Ishikawa (cell line): ENCODE data around the gene KIAA1217.

Source experiments
- CEBPB ChIP-seq: IDR thresholded peaks from 2 replicates; pipeline ENCODE4 v1.6.1; 2012
- CREB1 ChIP-seq: IDR thresholded peaks from 2 replicates; pipeline ENCODE4 v1.6.1; 2012; ENCODE audit warnings: low read depth
- EGR1 ChIP-seq: IDR thresholded peaks from 2 replicates; pipeline ENCODE4 v1.6.1; 2012
- EP300 ChIP-seq: IDR thresholded peaks from 2 replicates; pipeline ENCODE4 v1.6.1; 2012; ENCODE audit warnings: borderline replicate concordance
- FOXM1 ChIP-seq: IDR thresholded peaks from 2 replicates; pipeline ENCODE4 v1.6.1; 2012; ENCODE audit warnings: low read depth, borderline replicate concordance
- MAX ChIP-seq: IDR thresholded peaks from 2 replicates; pipeline ENCODE4 v1.6.1; 2012
- NFIC ChIP-seq: IDR thresholded peaks from 2 replicates; pipeline ENCODE4 v1.6.1; 2012
- RAD21 ChIP-seq: IDR thresholded peaks from 2 replicates; pipeline ENCODE4 v1.6.1; 2012; ENCODE audit warnings: low read depth
- REST ChIP-seq: IDR thresholded peaks from 2 replicates; pipeline ENCODE4 v1.6.1; 2012; ENCODE audit warnings: low read depth, mild to moderate bottlenecking
- TAF1 ChIP-seq: IDR thresholded peaks from 2 replicates; pipeline ENCODE4 v1.6.1; 2012; ENCODE audit warnings: low read depth, mild to moderate bottlenecking
- TCF12 ChIP-seq: IDR thresholded peaks from 2 replicates; pipeline ENCODE4 v1.6.1; 2012; ENCODE audit warnings: low read depth
- TEAD4 ChIP-seq: IDR thresholded peaks from 2 replicates; pipeline ENCODE4 v1.6.1; 2012
- USF1 ChIP-seq: IDR thresholded peaks from 2 replicates; pipeline ENCODE4 v1.6.1; 2012
- YY1 ChIP-seq: IDR thresholded peaks from 2 replicates; pipeline ENCODE4 v1.6.1; 2012; ENCODE audit warnings: low read depth
- ZBTB7A ChIP-seq: IDR thresholded peaks from 2 replicates; pipeline ENCODE4 v1.6.1; 2012; ENCODE audit warnings: low read depth

The KIAA1217 gene

GRCh38 chr10:24344279-24344678 is 135.3 kb downstream of the KIAA1217 start:
- TF ChIP-seq ZBTB7A (no peak), TAF1 (no peak), USF1 (no peak), REST (no peak), TCF12 (peak; percentile 84), EGR1 (no peak), MAX (no peak), YY1 (no peak), CEBPB (peak; percentile 30; the same call in 1 of the 2 replicates), EP300 (peak; percentile 88; the same call in 1 of the 2 replicates), RAD21 (no peak), FOXM1 (peak; percentile 79), CREB1 (no peak), NFIC (peak; percentile 92), TEAD4 (peak; percentile 82)

- TF ChIP-seq CREB1 (no peak), FOXM1 (0 out of 2 replicates have a peak, but pooled peaks have one; percentile 2)
Measured at GRCh38 chr10:24344695-24345463, 135.9 kb downstream of the KIAA1217 start.

- TF ChIP-seq EGR1, result no peak
Measured at GRCh38 chr10:24346877-24347519, 138.1 kb downstream of the KIAA1217 start.

- TF ChIP-seq FOXM1 (no peak), REST (no peak), ZBTB7A (no peak), USF1 (no peak)
Measured at GRCh38 chr10:24349379-24350001, 140.6 kb downstream of the KIAA1217 start.

- TF ChIP-seq MAX (no peak), TCF12 (no peak), RAD21 (no peak), YY1 (no peak), TAF1 (no peak), EP300 (no peak), USF1 (no peak), REST (no peak), NFIC (no peak), CREB1 (no peak), CEBPB (no peak), EGR1 (no peak), ZBTB7A (no peak), TEAD4 (no peak), FOXM1 (no peak)
Measured at GRCh38 chr10:24350070-24350921, 141.4 kb downstream of the KIAA1217 start.
